GM21786 (cell line): Measurements from ENCODE around the gene PKP2.

Source experiments
- ATAC-seq: cut with Tn5 transposase; IDR thresholded peaks from one replicate; pipeline ENCODE4 v1.9.1; 2021; ENCODE audit not compliant: unreplicated experiment

The PKP2 gene

DNA sequence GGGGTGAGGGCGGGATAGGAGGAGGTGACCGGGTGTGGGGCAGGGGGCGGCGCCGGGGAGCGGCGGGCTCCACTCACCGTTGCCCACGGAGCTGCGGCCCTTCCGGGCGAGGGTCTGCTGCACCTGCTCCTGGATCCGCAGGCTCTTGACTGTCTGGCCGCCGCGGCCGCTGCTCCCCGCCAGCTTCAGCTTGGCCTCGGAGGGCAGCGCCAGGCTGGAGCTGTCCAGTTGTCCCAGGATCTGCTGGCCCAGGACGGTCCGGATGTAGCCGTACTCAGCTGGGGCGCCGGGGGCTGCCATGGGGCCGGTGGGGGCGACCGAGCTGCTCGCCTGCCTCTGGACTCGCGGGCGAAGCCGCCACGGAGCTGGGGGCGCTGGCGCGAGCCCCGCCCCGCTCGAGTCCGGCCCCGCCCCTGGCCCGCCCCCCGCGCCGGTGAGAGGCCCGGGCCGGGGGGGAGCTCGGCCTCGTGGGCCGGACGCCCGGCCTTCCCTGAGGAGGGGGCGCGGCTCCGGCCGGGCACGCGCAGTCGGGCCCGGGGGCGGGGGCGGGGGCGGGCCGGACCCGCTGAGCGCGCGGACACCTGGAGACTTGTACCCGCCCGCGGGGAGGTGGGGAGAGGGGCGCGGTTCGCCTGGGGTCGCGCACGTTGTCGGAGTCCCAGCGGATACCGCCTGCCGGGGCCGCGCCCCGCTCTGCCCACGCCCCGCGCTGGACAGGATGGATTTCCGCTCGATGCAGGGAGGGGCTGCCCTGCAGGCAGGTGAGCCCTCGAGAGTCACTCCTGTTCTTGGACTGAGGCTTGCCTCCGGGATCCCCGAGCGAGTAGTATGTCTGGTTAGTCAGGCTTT lies at the start of gene PKP2:
TSS of gene PKP2 (minus strand) at position 346 of the 849 bp plus-strand sequence. CDS start at position 300, 46 bp downstream.
- ATAC-seq = peak; percentile 50

DNA sequence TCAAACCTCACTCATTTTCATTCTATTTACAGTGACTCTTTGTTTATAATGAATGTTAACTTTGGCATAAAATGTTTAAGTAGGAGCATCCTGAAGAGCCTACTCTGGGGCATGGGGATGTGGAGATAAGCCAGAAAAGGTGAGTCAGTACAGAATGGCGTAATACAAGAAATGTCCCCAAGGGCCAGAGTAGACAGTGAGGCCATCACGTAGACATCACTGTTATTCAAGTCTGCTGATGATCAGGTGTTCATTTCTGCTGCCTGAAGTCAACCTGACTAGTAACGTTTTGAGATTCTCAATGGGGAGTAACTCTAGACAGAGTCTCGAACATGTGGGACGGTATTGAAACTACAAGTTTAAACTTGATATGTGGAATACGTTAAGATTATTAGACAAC lies 47.6 kb upstream of the PKP2 start:
- ATAC-seq = no peak

DNA sequence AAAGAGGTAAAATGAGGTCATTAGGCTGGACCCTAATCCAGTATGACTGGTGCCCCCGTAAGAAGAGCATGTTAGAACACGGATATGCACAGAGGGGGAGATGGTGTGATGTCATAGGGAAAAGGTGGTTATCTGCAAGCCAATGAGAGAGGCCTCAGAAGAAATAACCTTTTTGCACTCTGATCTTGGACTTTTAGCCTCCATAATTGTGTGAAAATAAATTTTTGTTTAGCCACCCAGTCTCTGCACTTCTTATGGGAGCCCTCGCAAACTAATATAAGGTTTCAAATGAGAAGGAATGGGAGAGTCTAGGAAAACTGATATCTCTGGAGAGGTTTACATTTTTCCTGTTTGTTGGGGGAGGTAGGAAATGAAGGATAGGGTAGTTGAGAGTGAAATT lies 43.2 kb upstream of the PKP2 start:
- ATAC-seq = no peak

DNA sequence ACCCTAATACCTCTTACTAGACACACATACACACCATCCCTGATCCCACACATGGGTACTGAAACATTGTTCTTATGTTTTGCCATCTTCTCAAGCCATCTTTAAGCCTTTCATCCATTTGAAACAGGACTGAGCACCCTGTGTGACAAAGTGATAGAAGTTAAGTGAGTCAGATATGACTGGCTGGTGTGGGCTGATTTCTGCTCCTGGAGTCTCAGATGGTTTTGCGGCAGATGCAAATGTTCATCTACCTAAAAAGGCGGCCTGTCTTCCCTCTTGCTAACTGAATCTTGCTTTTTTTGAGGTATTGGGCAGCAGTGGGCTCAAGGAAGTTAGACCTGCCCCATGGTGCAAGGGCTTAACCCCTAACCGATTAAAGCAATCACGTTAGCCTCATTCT lies 30.4 kb upstream of the PKP2 start:
- ATAC-seq = no peak

DNA sequence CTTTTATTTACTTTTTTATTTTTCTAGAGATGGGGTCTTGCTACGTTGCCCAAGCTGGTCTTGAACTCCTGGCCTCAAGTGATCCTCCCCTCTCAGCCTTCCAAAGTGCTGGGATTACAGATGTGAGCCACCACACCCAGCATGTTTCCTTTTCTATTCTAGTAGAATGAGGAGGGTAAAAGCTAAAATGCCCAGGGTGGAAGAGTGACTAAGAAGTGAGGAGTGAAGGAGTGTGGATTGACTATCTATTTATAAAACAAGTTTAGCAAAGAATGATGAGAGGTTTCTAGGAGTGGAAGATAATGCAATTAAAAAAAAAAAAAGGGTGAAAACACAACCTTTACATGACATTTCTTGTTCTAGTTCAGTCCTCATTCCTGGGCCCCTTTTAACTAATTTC lies 29.8 kb upstream of the PKP2 start:
- ATAC-seq = no peak

DNA sequence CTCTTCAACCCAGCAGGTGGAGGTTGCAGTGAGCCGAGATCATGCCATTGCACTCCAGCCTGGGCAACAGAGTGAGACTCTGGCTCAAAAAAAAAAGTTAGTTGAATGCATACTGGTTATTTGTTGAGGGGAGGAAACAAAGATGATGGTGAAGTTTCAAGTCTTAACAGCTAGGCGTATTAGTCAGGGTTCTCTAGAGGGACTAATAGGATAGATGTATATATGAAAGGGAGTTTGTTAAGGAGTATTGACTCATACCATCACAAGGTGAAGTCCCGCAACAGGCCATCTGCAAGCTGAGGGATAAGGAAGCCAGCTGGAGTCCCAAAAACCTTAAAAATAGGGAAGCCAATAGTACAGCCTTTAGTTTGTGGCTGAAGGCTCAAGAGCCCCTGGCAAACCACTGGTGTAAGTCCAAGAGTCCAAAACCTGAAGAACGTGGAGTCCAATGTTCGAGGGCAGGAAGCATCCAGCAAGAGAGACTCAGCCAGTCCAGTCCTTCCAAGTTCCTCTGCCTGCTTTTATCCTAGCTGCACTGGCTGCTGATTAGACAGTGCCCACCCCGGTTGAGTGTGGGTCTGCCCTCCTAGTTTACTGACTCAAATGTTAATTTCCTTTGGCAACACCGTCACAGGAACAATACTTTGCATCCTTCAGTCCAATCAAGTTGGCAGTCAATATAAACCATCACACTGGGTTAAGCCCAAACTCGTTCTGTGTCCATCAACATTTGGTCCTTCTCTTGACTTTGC lies 26.1 kb upstream of the PKP2 start:
- no peak for ATAC-seq

DNA sequence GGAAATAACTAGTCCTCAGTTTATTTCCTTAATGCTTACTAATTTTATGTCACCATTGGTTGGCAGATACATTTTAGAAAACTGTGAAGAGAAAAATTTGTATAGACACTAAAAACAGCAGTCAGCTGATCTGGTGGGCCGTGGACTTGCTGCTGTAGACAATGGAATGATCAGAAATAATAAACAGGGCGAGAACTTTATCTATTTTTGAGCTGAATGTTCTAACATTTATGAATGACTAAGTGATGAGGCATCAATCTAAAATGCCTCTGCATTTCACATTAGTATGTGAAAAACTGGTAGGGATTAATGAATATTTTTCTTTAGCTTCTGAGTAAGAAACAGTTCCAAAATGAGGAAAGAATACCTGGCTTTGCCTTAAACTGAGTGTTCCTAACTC lies 24.8 kb upstream of the PKP2 start:
- no peak for ATAC-seq

DNA sequence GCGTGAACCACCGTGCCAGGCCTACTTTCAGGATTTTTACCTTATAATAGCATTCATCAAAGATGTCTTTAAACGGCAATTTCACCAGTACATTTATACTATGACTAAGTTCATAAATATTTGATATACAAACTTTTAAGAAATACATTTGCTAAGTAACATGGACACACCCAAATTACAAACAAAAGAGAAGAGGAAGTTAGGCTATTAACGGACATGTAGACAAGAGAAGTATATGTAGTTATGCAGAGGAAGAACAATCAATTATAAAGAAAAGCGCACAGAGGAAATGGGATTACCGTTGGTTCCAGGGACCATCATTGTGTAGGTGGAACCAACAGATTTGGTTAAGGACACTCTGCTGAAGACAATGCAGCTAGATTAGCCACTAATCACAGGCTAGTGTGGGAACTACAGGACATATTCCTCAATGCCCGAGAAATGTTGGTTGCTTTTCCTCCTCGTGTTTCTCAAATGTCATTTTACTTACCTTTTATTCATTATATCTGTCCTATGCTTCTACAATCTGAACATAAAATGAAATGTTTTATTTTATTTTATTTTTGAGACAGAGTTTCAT lies 24.0 kb upstream of the PKP2 start:
- ATAC-seq = no peak

DNA sequence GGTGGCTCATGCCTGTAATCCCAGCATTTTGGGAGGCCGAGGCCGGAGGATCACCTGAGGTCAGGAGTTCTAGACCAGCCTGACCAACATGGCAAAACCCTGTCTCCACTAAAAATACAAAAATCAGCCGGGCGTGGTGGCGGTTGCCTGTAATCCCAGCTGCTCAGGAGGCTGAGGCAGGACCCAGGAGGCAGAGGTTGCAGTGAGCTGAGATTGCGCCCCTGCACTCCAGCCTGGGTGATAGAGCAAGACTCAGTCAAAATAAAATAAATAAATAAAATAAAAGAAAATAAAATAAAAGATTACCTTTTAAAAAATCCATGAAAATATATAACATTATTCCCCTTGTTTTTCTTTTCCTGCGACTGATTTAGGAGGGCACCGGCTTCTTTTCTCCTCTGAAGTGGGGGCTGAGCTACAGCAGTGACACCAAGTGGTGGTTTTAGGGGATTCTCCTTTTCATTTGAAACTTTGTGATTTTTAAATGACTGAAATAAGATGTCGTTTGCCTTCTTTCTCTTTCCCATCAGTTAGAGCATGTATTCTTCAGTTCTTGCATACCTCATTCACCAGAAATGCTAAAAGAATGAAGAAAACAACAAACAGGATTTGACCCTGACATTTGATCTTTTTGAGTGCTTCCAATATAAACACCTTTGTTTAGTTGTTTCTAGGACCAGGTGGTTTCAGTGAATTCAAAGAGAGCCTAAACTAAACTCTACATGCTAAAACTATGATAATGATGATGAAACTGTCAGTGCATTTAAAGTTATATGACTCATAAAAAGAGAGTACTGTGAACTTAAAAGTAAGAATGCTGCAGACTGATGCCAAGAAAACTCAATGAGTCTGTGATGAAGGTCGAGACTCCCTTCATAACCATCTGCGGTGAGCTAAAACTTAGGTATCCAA lies 22.6 kb upstream of the PKP2 start:
- peak; percentile 50 for ATAC-seq

DNA sequence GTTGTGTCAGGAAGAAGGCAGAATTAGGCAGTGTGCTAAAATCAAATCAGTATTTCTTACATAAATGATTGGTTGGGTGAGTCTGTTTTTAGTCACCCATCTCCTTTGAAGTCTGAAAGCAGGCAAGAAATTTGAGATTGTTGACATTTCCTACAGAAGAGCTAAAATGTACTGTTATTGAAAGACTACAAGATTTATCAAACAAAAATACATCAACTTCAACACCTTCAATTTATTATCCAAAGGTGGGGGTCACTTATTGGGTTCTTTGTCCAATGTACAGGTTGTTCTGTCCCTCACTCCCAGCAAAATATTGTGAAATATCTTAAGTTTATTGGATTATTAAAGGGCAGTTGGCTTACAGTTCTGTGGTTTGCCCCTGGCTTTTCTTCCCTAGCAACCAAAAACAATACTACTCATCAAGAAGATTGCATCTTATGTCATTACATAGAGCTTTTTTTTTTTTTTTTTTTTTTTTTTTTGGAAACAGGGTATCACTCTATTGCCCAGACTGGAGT lies 20.6 kb upstream of the PKP2 start:
- no peak for ATAC-seq

DNA sequence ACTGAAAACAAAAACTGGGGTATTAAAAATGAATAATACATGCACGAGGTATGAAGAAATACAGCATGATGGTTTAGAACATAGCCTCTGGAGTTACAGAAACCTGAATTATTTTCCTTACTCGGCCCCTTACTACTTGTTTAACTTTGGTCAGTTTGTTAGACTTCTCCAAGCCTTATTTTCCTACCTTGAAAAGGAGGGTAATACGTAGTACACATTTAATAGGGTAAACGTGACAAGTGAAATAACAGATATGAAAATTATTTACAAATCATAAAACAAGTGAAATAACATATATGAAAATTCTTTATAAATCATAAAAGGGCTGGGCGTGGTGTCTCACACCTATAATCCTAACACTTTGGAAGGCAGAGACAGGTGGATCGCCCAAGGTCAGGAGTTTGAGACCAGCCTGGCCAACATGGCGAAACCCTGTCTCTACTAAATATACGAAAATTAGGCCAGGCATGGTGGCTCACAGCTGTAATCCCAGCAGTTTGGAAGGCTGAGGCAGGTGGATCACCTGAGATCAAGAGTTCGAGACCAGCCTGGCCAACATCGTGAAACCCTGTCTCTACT lies 11.4 kb upstream of the PKP2 start:
- no peak for ATAC-seq

DNA sequence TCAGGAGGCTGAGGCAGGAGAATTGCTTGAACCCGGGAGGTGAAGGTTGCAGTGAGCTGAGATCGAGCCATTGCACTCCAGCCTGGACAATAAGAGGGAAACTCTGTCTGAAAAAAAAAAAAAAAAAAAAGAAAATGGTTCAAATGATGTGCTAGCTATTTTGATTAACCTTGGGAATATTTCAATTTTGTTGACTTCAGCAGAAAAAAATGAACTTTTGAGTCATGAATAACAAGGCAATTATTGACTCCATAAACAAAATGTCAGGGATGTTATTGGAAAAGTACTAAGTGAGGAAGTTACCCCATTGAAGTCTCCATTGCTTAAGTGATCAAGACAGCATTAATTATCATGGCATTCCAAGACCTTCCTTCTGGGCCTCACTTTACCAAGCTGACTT lies 10.6 kb upstream of the PKP2 start:
- no peak for ATAC-seq

DNA sequence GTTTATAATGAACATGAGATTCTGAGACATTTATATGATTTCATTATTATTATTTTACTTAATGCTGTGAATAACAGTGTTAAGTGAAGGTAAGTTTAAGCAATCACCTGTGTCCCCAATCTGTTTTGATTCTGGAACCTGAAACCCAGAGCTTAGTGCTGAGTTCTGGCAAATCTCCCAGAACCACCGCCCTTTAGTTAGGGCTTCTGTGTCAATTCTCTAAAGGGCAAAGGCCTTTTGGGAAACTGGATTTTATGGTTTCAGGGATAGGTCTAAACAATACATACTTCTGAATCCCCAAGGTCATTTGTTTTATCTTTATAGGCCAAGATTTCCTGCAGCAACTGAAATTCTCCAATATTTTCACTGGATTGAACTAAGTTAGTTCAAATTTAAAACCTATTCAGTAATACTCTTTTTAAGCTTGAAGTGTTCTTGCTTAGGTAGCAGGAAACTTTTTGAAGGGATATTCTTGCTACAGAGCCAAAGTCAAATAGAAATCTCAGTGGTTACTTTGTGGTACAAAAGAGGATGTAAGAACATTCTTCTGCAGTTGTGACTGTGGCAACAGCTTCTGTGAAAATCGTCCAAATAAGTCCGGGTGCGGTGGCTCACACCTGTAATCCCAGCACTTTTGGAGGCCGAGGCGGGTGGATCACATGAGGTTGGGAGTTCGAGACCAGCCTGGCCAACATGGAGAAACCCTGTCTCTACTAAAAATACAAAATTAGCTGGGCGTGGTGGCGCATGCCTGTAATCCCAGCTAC lies 10.0 kb upstream of the PKP2 start:
- peak; percentile 99 for ATAC-seq

DNA sequence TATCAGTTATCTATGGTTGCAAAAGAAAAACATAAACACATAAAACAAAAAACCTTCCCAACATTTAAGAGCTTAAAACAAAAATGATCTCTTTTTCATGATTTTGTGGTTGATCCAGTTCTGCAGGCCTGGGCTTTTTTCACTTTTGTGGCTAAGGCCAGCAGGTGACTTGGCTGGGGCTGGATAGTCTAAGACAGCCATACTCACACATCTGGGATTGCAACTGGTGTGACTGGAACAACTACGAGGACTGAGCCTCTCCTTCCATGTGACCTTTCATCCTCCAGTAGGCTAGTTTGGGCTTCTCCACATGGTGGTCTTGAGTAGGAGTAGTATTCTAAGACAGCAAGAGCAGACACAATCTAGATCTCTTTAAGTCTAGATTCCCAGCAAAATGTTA lies 7.2 kb upstream of the PKP2 start:
- ATAC-seq = no peak

DNA sequence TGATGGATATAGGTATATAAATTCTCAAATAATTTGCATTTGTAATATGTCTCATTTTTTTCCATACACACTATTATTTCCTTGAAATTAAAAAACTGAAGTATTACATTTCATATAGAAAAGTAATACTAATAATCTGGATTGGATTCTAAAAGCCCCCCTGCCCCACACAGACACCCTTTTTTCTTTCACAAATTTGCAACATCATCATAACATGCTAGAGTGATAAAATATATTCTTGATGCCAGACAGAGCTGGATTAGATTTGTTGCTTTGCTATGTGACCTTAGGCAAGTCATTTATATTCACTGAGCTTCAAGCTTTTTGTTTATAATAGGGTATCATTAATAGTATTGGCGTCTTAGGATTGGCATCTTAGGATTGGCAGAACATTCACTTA lies 6.7 kb upstream of the PKP2 start:
- ATAC-seq = no peak

DNA sequence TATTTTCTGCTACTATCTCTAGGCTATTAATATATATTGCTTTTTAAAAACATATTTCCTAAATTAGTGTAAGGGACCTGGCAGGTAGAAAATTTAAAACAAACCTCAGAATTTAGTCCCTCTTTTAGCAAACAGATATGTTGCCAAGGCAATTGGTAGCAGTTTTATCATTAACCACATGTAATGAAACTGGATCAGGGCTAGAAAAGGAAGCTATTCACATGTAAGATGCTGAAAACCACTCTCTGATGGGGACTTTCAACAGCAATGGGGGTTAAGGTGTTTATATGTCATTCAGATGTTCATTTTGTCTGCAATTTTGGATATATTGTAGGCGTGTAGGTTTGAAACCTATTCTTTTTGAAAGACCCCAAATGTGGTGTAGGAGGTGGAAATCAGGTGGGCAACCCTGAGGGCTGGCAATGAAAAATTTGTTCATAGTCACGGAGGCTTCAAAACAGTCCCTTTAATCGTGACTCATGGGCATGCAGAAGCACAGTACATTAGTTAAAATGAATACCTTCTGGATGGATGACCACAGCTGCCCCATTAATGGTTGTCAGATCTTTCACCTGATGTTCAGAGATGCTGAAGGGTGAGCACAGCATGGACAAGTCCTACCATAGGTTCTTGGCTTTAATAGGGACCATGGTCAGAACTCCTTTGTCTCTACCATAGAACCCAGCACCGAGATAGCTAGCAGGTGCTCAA lies 5.9 kb upstream of the PKP2 start:
- no peak for ATAC-seq

DNA sequence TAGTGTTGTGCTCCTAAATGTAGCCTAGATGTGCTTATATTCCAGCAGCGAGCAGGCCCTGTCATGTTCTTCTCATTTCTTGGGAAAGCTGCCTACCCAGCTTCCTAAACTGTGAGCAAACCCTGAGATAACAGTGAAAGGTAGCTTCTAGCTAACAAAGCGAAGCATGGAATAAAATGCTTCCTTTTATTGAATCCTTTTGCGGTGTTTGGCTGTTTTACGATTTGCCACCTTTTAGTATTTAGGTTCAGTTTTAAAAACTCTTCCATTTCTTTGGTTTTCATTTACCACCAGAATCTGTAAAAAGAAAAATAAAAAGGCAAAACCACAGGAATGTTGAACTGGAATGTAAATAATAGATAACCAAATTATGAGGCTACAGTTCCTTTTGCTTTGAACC lies 5.0 kb upstream of the PKP2 start:
- no peak for ATAC-seq

DNA sequence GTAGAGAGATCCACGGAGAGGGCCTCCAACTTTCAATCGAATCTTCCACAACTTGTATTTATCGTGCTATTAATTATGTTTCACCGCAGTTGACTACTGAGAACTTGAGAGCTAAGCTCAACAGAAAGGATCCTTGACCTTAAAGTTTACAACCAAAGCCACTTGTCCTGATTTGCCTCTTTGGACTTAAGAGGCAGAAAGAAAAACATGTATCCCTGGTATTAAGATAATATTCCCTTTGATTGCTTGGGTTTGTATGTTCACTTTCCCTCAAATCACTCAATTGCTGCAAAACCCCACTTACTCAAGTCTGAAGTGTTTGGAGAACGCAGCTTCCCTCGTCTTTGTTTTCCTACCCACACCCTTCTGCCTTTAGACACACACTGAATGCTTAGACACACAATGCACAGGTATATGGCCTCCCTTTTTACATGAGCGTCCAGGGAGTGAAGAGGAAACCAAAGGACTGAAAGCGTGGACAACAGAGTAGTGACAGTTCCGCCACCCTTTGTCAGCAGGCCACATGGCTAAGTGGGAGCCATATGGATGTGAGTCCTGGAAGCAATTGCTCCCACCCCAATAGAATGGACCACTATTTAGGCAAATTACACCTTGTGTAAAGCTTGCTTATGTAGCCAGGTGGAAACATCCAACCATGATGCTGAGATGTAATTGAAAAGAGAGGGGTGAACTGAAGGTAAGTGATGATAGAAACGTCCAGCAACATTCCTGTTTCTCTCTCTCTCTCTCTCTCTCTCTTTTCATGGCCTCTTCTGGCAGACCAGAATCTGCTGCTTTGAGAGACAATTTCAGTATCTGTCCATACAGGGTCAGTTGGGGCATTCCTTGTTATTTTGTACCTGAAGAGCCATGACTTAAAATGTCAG lies 1.4 kb upstream of the PKP2 start:
- no peak for ATAC-seq
